Measurements from ENCODE around the gene TM9SF3. TPM values are rescaled to one million over a fixed set of nuclear protein-coding genes. Genes with fewer than 3 reads are reported as not detected.

TM9SF3 gene
- total RNA-seq, 3 donors from 2014 or later = 188 to 241 (median 212) TPM

DNA sequence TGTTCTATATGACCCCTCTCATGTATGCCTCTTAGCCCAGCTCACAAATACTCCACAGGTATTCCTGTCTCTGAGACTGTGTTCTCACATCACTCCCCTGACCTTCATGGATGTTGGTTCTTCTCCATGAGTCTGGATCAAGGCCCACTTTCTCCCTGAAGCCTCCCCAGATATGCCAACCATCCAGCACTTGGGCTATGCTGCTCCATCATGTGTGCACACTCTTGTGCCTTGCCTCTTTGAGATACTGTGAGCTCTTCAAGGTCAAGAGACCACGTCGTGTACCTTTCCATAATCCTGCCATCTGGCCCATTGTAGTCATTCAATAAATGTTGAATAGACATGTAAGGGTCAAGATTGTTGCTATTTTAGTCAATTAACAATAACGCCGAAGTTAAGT lies 30.1 kb upstream of the TM9SF3 start:
- no peak for ATAC-seq
- intact Hi-C loops (cut with DNase I, micrococcal nuclease) = no loop called here
- DNase-seq = no peak

DNA sequence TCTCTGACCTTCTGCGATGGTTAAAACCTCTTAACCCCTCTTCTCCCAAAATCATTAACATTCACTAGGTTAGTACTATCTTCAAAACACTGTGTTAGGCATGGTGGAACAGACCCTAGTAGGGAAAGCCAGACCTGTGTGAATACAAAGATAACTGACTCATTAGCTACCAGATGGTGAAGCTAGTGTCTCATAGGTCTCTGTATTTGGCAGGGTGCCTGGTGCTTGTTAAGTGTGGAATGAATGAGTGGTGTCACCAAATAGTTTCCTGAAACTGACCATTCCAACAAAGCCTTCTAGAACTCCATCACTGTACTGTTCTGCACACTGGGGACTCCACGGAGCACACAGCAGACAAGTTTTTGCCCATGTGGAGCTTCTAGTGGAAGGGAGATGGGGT lies 27.7 kb upstream of the TM9SF3 start:
- intact Hi-C loops (cut with DNase I, micrococcal nuclease) = no loop called here
- no peaks in the 10 kb centered on the region for H3K36me3 ChIP-seq (ENCODE audit: low read depth)
- ATAC-seq = peak; percentile 45

More for the DNA sequence above, 30.1 kb upstream of the TM9SF3 start:
- Histone ChIP-seq H3K4me3 (no peak overlapping the region), H3K4me1 (ENCODE audit: low read depth) (peaks cover 30% of the 10 kb centered on the region), H3K9me3 (no peaks in the 10 kb centered on the region), H3K36me3 (ENCODE audit: low read depth) (no peaks in the 10 kb centered on the region)
- no peak for TF ChIP-seq CTCF (IDR thresholded peaks at IDR 0.05)

DNA sequence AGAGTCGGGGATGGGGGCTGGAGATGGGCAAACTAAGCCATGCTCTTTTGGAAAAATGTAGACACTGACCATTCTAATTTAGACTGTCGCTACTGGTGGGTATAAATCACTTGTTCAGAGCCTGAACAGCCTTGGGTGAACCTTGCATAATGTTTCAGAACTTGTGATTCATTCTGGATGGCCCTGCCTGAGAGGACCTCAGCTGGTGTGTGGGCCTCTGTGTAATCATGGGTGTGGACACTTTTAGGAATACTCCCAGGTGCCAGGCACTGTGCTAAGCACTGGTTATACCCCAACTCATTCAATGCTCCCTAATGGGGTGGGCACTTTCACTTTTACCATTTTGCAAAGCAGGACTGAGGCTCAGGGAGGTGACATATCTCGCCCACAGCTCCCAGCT lies 26.8 kb upstream of the TM9SF3 start:
- ATAC-seq = peak; percentile 16
- no peak overlapping the region for H3K4me3 ChIP-seq
- no peak for DNase-seq
- H3K9me3 ChIP-seq = no peaks in the 10 kb centered on the region
- H3K36me3 ChIP-seq (ENCODE audit: low read depth) = no peaks in the 10 kb centered on the region
- H3K4me1 ChIP-seq (ENCODE audit: low read depth) = peaks cover 41% of the 10 kb centered on the region
- TF ChIP-seq CTCF (IDR thresholded peaks at IDR 0.05) = no peak
- intact Hi-C loops (cut with DNase I, micrococcal nuclease) = no loop called here

More for the DNA sequence above, 27.7 kb upstream of the TM9SF3 start:
- Histone ChIP-seq H3K4me3 (no peak overlapping the region), H3K4me1 (ENCODE audit: low read depth) (peaks cover 41% of the 10 kb centered on the region), H3K9me3 (no peaks in the 10 kb centered on the region)
- peak in 1 of 3 donors; percentile 40 for DNase-seq
- no peak for TF ChIP-seq CTCF (IDR thresholded peaks at IDR 0.05)

DNA sequence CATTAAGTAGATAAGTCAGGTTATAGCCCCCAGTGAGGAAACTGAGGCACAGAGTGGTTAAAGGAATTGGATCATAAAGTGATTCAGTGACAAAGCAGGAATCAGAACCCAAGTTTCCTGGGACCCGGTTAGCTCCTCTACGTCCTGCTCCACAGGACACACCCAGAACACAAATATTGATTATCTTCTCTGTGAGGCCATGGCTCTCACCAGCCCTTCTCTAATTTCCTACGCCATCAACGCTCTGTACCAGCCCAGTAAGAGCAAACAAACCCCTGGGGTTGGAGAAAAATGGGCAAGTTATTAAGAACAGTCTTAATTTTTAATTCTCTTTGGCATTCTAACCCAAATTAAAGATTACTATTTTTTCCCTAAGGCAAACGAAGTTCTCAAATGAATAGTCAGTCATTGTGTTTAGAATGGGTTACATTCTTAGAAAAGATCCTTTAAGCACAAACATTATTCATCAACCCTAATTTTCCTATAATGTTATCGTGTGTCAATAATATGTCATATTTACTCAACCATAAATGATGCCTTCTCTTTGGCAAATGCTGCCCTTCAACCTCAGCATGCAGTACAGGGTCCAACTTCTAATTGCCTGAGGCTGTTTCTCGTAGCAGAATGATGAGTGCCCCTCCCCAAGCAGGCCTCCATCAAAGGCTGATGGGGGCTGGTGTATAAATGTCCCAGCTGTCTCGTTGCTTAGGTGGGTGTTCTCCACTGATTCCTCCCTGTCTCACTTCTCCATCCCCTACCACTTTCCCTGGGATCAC lies 25.4 kb upstream of the TM9SF3 start:
- peaks cover 44% of the 10 kb centered on the region for H3K4me1 ChIP-seq (ENCODE audit: low read depth)
- H3K36me3 ChIP-seq (ENCODE audit: low read depth) = no peaks in the 10 kb centered on the region
- peak; percentile 58 for ATAC-seq
- H3K9me3 ChIP-seq = no peaks in the 10 kb centered on the region
- TF ChIP-seq CTCF (IDR thresholded peaks at IDR 0.05) = no peak
- peak in 1 of 3 donors; percentile 48 for DNase-seq
- intact Hi-C loops (cut with DNase I, micrococcal nuclease) = no loop called here
- no peak overlapping the region for H3K4me3 ChIP-seq

DNA sequence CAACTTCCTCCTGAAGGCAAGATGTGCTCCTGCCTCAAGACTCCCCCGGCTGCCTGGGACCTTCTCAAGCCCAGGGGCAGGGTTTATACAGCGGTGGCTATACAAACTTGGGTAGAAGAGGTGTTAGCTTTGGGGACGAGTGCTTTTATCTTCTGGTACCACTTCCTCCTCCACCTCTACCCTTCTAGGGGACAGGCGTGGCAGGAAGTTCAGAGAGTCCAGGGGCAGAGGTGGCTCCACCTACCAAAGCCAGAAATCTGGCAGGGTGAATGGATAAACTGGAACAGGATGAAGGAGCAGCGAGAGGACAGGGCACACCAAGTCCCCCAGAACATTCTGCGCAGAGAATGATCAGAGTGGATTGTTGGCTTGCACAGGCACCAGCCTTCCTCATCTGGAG lies 24.0 kb upstream of the TM9SF3 start:
- ATAC-seq (peak; percentile 86), DNase-seq (peak; percentile 73 to 74 (median 74))
- Histone ChIP-seq H3K4me1 (ENCODE audit: low read depth) (peaks cover 44% of the 10 kb centered on the region), H3K9me3 (no peaks in the 10 kb centered on the region), H3K4me3 (no peak overlapping the region), H3K36me3 (ENCODE audit: low read depth) (no peaks in the 10 kb centered on the region)
- intact Hi-C loops (cut with DNase I, micrococcal nuclease) = no loop called here
- TF ChIP-seq CTCF (IDR thresholded peaks at IDR 0.05) = no peak
